ENCODE data around the gene PPDPF.
"Not testable (repeated sequence)": the region's sequence is repeated elsewhere in the genome, so short reads cannot be mapped to it uniquely, and the experiment has no call there.

PPDPF gene

GRCh38 chr20:63561624-63562396, 41.2 kb downstream of the PPDPF start:
- no peak overlapping the region for H3K4me3 ChIP-seq (ENCODE audit: low read depth, low read length)

- H3K4me3 ChIP-seq (ENCODE audit: low read depth, low read length) = no peak overlapping the region
Measured at GRCh38 chr20:63562461-63563224, 42.1 kb downstream of the PPDPF start.

- H3K4me3 ChIP-seq (ENCODE audit: low read depth, low read length) = no peak overlapping the region
Measured at GRCh38 chr20:63563225-63563935, 42.8 kb downstream of the PPDPF start.

GRCh38 chr20:63564036-63564810, 43.7 kb downstream of the PPDPF start:
- H3K4me3 ChIP-seq (ENCODE audit: low read depth, low read length) = no peak overlapping the region

GRCh38 chr20:63565021-63565698, 44.6 kb downstream of the PPDPF start:
- H3K4me3 ChIP-seq (ENCODE audit: low read depth, low read length) = no peak overlapping the region

GRCh38 chr20:63565699-63566335, 45.3 kb downstream of the PPDPF start:
- H3K4me3 ChIP-seq (ENCODE audit: low read depth, low read length) = no peak overlapping the region

GRCh38 chr20:63566395-63567135, 46.0 kb downstream of the PPDPF start:
- no peak overlapping the region for H3K4me3 ChIP-seq (ENCODE audit: low read depth, low read length)

GRCh38 chr20:63567136-63567385, 46.5 kb downstream of the PPDPF start:
- H3K4me3 ChIP-seq (ENCODE audit: low read depth, low read length) = no peak overlapping the region

- no peak overlapping the region for H3K4me3 ChIP-seq (ENCODE audit: low read depth, low read length)
Measured at GRCh38 chr20:63567386-63568169, 47.0 kb downstream of the PPDPF start.

GRCh38 chr20:63568170-63568981, 47.8 kb downstream of the PPDPF start:
- H3K4me3 ChIP-seq (ENCODE audit: low read depth, low read length) = no peak overlapping the region

GRCh38 chr20:63568986-63569949, 48.7 kb downstream of the PPDPF start:
- no peak overlapping the region for H3K4me3 ChIP-seq (ENCODE audit: low read depth, low read length)

GRCh38 chr20:63570281-63571086, 49.9 kb downstream of the PPDPF start:
- no peak overlapping the region for H3K4me3 ChIP-seq (ENCODE audit: low read depth, low read length)

GRCh38 chr20:63571087-63571478, 50.5 kb downstream of the PPDPF start:
- not testable (repeated sequence) for H3K4me3 ChIP-seq (ENCODE audit: low read depth, low read length)
